Transverse colon (tissue), 4 donors: ENCODE results near the gene ZNF502. TPM values are rescaled to one million over a fixed set of nuclear protein-coding genes. Genes with fewer than 3 reads are reported as not detected.

ENCODE experiments used
- DNase-seq: peaks from one replicate; pipeline ENCODE4 v3.0.0-alpha.2; 2019
- H3K27ac ChIP-seq, 4 donors: fragments of 200-600 bp; sonication (generic); 2 replicates each; pipeline ENCODE4 v1.5.1; 2016 to 2018; ENCODE audit warnings: inconsistent platforms in 4 of 4
- H3K27me3 ChIP-seq: fragments of 200-600 bp; sonication (generic); 2 replicates; pipeline ENCODE4 v1.5.1; 2017; ENCODE audit warnings: inconsistent platforms
- H3K36me3 ChIP-seq, 4 donors: fragments of 200-600 bp; sonication (generic); 2 replicates each; pipeline ENCODE4 v1.5.1; 2017 to 2019; ENCODE audit warnings: inconsistent platforms in 4 of 4
- H3K4me1 ChIP-seq, 4 donors: fragments of 200-600 bp; sonication (generic); 2 replicates each; pipeline ENCODE4 v1.5.1; 2017 to 2020; ENCODE audit warnings: inconsistent platforms in 4 of 4
- H3K4me3 ChIP-seq, 4 donors: fragments of 200-600 bp; sonication (generic); 1 replicate in 1 of 4; 2 replicates in 3 of 4; pipeline versions ENCODE4 v1.5.1 to v1.6.1; 2017 to 2019; ENCODE audit warnings: inconsistent platforms in 4 of 4
- H3K9me3 ChIP-seq, 2 donors: fragments of 200-600 bp; sonication (generic); 2 replicates each; pipeline ENCODE4 v1.5.1; 2017 to 2019; ENCODE audit warnings: inconsistent platforms in 2 of 2
- EP300 ChIP-seq: sonication (generic); formaldehyde crosslinking; IDR thresholded peaks from one replicate; pipeline ENCODE4 v1.6.1; 2017; ENCODE audit warnings: antibody characterized with exemption, low read depth
- POLR2A ChIP-seq: fragments of 450-650 bp; IDR thresholded peaks from one replicate; pipeline ENCODE4 v1.6.1; 2016; ENCODE audit warnings: antibody characterized with exemption, mild to moderate bottlenecking, moderate library complexity
- WGBS, 2 donors: methylation state at CpG; one replicate each; pipeline ENCODE4 v1.1.5; 2018; ENCODE audit warnings: low coverage in 1 of 2; 5-methylcytosine and 5-hydroxymethylcytosine counted together
- in situ Hi-C, 4 donors: fragments of 200-750 bp; cut with MboI; loops; one replicate each; pipeline versions ENCODE4 v1.15.0 to v1.15.1; 2017; ENCODE audit warnings: low sequenced_read_pairs in 3 of 4, low pct_ligation_motif_present in 1 of 4, low pct_unique_long_range_greater_than_20kb in 1 of 4
- intact Hi-C: fragments of 100-400 bp; cut with DNase I; formaldehyde crosslinking; loops from one replicate; pipeline ENCODE4 v1.15.1; 2023; ENCODE audit warnings: low total_unique reads
- total RNA-seq, 4 donors: library from RNA; depleted of rRNA; stranded (reverse); fragments of >200 nt; gene quantifications; one replicate each; pipeline ENCODE4 v1.1.0, GENCODE V29; 2016
- TF ChIP-seq, protein P1 (sequence below), 5 experiments: fragments of 200-600 bp in 3 of 5; fragments of 450-650 bp in 2 of 5; sonication (generic) in 3 of 5; IDR thresholded peaks; 1 replicate in 2 of 5; 2 replicates in 3 of 5; pipeline ENCODE4 v1.5.1; 2016 to 2017; ENCODE audit warnings: antibody characterized with exemption in 5 of 5, inconsistent platforms in 3 of 5, mild to moderate bottlenecking in 2 of 5, moderate library complexity in 1 of 5

Gene ZNF502
- total RNA-seq, 4 donors from 2014 or later: 1.4 to 13.7 (median 4.7) TPM

- no peak for DNase-seq
- WGBS, 2 donors: 90% methylated on average over 1 of the region's 1 CpG; no CpG with 5 or more reads in 1 of the 2 donors
- in situ Hi-C loops (no loop called here), intact Hi-C loops (no loop called here)
- Histone ChIP-seq H3K27me3 (no peaks in the 10 kb centered on the region), H3K4me1 (no peaks in the 10 kb centered on the region), H3K27ac (no peak overlapping the region), H3K36me3 (no peaks in the 10 kb centered on the region), H3K9me3 (peaks cover 8 to 22% of the 10 kb centered on the region in 2 donors), H3K4me3 (no peak overlapping the region)
- TF ChIP-seq EP300: no peak
- TF ChIP-seq, protein P1, sequence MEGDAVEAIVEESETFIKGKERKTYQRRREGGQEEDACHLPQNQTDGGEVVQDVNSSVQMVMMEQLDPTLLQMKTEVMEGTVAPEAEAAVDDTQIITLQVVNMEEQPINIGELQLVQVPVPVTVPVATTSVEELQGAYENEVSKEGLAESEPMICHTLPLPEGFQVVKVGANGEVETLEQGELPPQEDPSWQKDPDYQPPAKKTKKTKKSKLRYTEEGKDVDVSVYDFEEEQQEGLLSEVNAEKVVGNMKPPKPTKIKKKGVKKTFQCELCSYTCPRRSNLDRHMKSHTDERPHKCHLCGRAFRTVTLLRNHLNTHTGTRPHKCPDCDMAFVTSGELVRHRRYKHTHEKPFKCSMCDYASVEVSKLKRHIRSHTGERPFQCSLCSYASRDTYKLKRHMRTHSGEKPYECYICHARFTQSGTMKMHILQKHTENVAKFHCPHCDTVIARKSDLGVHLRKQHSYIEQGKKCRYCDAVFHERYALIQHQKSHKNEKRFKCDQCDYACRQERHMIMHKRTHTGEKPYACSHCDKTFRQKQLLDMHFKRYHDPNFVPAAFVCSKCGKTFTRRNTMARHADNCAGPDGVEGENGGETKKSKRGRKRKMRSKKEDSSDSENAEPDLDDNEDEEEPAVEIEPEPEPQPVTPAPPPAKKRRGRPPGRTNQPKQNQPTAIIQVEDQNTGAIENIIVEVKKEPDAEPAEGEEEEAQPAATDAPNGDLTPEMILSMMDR (IDR thresholded peaks at IDR 0.05): no peak
- no peak for TF ChIP-seq POLR2A
Measured at GRCh38 chr3:44772099-44772442, 59.6 kb downstream of the ZNF502 start.

Other genes starting within 250 kb of the ZNF502 start
- 10 to 100 TPM in 1 of 4 donors, 1 to 10 TPM in 3; 6.8 to 12.7 (median 8.6) TPM for gene ZNF445, start 235.0 kb upstream of the ZNF502 start, total RNA-seq
- gene ZKSCAN7, start 157.5 kb upstream of the ZNF502 start, total RNA-seq: 1 to 10 TPM in 2 of 4 donors, under 1 TPM in 2; 0.37 to 3.2 (median 1.0) TPM
- 1 to 10 TPM in 1 of 4 donors, under 1 TPM in 2, not detected in 1; 0.55 to 2.2 (median 0.79) TPM for gene ZNF660, start 127.7 kb upstream of the ZNF502 start, total RNA-seq
- 10 to 100 TPM in 3 of 4 donors, 1 to 10 TPM in 1; 8.2 to 19.8 (median 12.4) TPM for gene ZNF197, start 87.6 kb upstream of the ZNF502 start, total RNA-seq
- 1 to 10 TPM in 2 of 4 donors, under 1 TPM in 1, not detected in 1; 1.00 to 6.8 (median 5.9) TPM for gene ZNF35, start 63.9 kb upstream of the ZNF502 start, total RNA-seq
- gene ZNF501, start 17.0 kb downstream of the ZNF502 start, total RNA-seq: 1 to 10 TPM in 3 of 4 donors, not detected in 1; 1.1 to 4.8 (median 2.6) TPM
- 10 to 100 TPM in 2 of 4 donors, 1 to 10 TPM in 2; 5.6 to 18.3 (median 13.7) TPM for gene KIAA1143, start 49.0 kb downstream of the ZNF502 start, total RNA-seq
- gene KIF15, start 49.1 kb downstream of the ZNF502 start, total RNA-seq: 10 to 100 TPM in 1 of 4 donors, under 1 TPM in 2, not detected in 1; 0.95 to 11.5 (median 0.96) TPM
- 10 to 100 TPM in 3 of 4 donors, not detected in 1; 10.0 to 13.7 (median 12.3) TPM for gene TMEM42, start 149.3 kb downstream of the ZNF502 start, total RNA-seq
- not detected for gene TGM4, start 161.9 kb downstream of the ZNF502 start, total RNA-seq